ENCODE results near the gene P2RX4. TPM values are rescaled to one million over a fixed set of nuclear protein-coding genes. Genes with fewer than 3 reads are reported as not detected.
A peak's percentile ranks its signal among the peaks of the same experiment; 100 is the strongest.

Gene P2RX4
- total RNA-seq, 1 donor from 2014 or later, result 26.5 TPM

- Histone ChIP-seq H3K27me3 (no peaks in the 10 kb centered on the region), H3K27ac (no peak overlapping the region), H3K4me1 (peaks cover 21% of the 10 kb centered on the region), H3K4me3 (no peak overlapping the region), H3K9me3 (no peaks in the 10 kb centered on the region), H3K36me3 (peaks cover 0 to 20% of the 10 kb centered on the region in 2 donors)
- TF ChIP-seq CTCF (IDR thresholded peaks at IDR 0.05) (no peak), POLR2AphosphoS5 (IDR thresholded peaks at IDR 0.05; ENCODE audit: insufficient read depth in 1 of 2, low read depth in 1 of 2) (no peak)
- intact Hi-C loops (cut with DNase I), result no loop called here
- no peak for DNase-seq (ENCODE audit: extremely low spot score in 2 of 2)
These were observed 37.8 kb upstream of the P2RX4 start for GRCh38 chr12:121172145-121172544.

DNA sequence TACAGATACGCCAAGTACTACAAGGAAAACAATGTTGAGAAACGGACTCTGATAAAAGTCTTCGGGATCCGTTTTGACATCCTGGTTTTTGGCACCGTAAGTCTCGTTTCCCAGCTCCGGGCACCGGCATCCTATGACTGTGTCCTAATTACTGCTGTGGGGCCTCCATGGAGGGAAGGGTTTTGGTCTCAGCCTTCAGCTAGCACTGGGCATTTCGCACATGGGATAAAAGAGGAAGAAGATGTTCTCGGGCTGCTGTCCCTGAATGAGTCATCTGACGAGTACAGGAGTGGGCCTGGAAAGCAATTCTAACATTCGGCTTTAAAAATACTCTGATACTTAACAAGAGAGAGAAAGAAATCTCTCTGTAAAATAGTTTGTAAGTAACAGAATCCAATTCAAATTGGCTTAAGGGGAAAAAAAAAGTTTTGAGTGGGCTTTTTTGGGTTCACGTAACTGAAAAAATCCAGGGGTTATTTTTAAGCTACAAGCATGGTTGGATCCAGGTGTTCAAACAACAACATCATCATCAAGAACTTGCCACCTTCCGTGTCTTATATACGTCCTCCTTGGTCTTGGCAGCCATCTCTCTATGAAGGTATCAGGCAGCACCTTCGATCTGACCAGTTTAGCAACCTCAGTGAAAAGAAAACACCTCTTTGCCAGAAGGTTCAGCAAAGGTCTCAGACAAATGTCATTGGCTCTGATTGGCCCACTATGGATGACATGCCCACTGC lies 34.4 kb upstream of the P2RX4 start:
- Histone ChIP-seq H3K4me3 (no peak overlapping the region), H3K36me3 (peaks cover 0 to 28% of the 10 kb centered on the region in 2 donors), H3K27me3 (no peaks in the 10 kb centered on the region), H3K4me1 (peaks cover 21% of the 10 kb centered on the region), H3K9me3 (no peaks in the 10 kb centered on the region), H3K27ac (peak overlapping the region; percentile 79)
- intact Hi-C loops (cut with DNase I), result no loop called here
- TF ChIP-seq POLR2AphosphoS5 (IDR thresholded peaks at IDR 0.05; ENCODE audit: insufficient read depth in 1 of 2, low read depth in 1 of 2) (peak in 1 of 2 donors; percentile 23), POLR2A (IDR thresholded peaks at IDR 0.05) (no peak)
- DNase-seq (ENCODE audit: extremely low spot score in 2 of 2), result peak in 1 of 2 donors; percentile 92

- intact Hi-C loops (cut with DNase I), result no loop called here
- no peak overlapping the region for H3K27ac ChIP-seq
- H3K9me3 ChIP-seq, result no peaks in the 10 kb centered on the region
- DNase-seq (ENCODE audit: extremely low spot score in 2 of 2), result no peak
- H3K36me3 ChIP-seq, result peaks cover 0 to 22% of the 10 kb centered on the region in 2 donors
- H3K4me1 ChIP-seq, result peaks cover 21% of the 10 kb centered on the region
- H3K27me3 ChIP-seq, result no peaks in the 10 kb centered on the region
- TF ChIP-seq CTCF (IDR thresholded peaks at IDR 0.05) (no peak), POLR2AphosphoS5 (IDR thresholded peaks at IDR 0.05; ENCODE audit: insufficient read depth in 1 of 2, low read depth in 1 of 2) (no peak), POLR2A (IDR thresholded peaks at IDR 0.05) (no peak)
- H3K4me3 ChIP-seq, result no peak overlapping the region
These were observed 33.0 kb upstream of the P2RX4 start for GRCh38 chr12:121176826-121177529.

DNA sequence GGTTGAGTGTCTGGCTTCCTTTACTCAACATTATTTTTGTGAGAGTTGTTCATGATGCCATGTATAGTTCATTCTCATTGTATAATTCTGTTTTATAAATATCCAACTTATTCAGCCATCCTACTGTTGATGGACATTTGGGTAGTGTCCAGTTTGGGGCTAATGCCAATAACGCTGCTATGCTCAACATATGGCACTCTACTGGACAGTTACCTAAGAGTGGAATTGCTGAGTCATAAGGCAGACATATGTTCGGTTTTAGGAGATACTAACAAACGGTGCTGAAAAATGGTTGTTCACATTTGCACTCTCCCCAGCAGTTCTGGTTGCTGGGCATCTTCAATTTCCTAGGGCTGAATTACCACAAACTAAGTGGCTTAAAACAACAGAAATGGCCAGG lies 28.7 kb upstream of the P2RX4 start:
- Histone ChIP-seq H3K36me3 (peaks cover 0 to 22% of the 10 kb centered on the region in 2 donors), H3K9me3 (no peaks in the 10 kb centered on the region), H3K4me3 (no peak overlapping the region), H3K4me1 (peaks cover 3% of the 10 kb centered on the region), H3K27ac (no peak overlapping the region), H3K27me3 (no peaks in the 10 kb centered on the region)
- TF ChIP-seq POLR2AphosphoS5 (IDR thresholded peaks at IDR 0.05; ENCODE audit: insufficient read depth in 1 of 2, low read depth in 1 of 2) (no peak), POLR2A (IDR thresholded peaks at IDR 0.05) (no peak), CTCF (IDR thresholded peaks at IDR 0.05) (no peak)
- intact Hi-C loops (cut with DNase I), result no loop called here
- no peak for DNase-seq (ENCODE audit: extremely low spot score in 2 of 2)

DNA sequence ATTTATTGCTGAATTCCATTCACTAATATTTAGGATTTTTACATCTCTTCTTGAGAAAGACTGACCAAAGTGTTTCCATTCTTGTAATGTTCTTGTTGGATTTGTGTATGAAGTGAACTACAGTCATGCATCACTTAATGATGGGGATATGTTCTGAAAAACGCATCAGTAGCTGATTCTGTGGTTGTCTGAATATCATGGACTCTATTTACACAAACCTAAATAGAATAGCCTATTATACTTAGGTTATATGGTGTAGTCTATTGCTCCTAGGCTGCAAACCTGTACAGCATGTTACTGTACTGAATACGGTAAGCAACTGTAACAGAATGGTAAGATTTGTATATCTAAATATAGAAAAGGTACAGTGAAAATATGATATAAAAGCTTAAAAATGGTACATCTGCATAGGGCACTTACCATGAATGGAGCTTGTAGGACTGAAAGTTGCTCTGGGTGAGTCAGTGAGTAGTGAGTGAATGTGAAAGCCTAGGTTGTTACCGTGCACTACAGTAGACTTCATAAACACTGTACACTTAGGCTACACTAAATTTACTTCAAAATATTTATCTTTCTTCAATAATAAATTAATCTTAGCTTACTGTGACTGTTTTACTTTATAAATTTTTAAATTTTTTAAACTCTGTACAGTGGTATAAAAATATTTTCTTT lies 27.6 kb upstream of the P2RX4 start:
- no peak for DNase-seq (ENCODE audit: extremely low spot score in 2 of 2)
- H3K36me3 ChIP-seq, result peaks cover 0 to 16% of the 10 kb centered on the region in 2 donors
- no peak for TF ChIP-seq POLR2A (IDR thresholded peaks at IDR 0.05)
- no peak for TF ChIP-seq POLR2AphosphoS5 (IDR thresholded peaks at IDR 0.05; ENCODE audit: insufficient read depth in 1 of 2, low read depth in 1 of 2)
- no peak for TF ChIP-seq CTCF (IDR thresholded peaks at IDR 0.05)
- no peaks in the 10 kb centered on the region for H3K27me3 ChIP-seq
- H3K4me3 ChIP-seq, result no peak overlapping the region
- no peaks in the 10 kb centered on the region for H3K4me1 ChIP-seq
- intact Hi-C loops (cut with DNase I), result no loop called here
- H3K27ac ChIP-seq, result no peak overlapping the region
- no peaks in the 10 kb centered on the region for H3K9me3 ChIP-seq
